ENCODE data around the gene EXOC4. TPM values are rescaled to one million over a fixed set of nuclear protein-coding genes. Genes with fewer than 3 reads are reported as not detected.

Gene EXOC4
- total RNA-seq, 2 donors from 2014 or later, result 106 to 115 TPM

GRCh38 chr7:133664528-133664927 lies 411.6 kb downstream of the EXOC4 start:
- H3K4me1 ChIP-seq (ENCODE audit: control insufficient read depth, insufficient read depth, low read length), result no peaks in the 10 kb centered on the region
- H3K4me1 Mint-ChIP-seq, result peaks cover 15% of the 10 kb centered on the region
- no peaks in the 10 kb centered on the region for H3K9me3 Mint-ChIP-seq
- H3K4me3 Mint-ChIP-seq, result no peak overlapping the region
- H3K4me3 ChIP-seq (ENCODE audit: low read length), result no peak overlapping the region
- no peak for TF ChIP-seq CTCF (conservative IDR thresholded peaks at IDR 0.05)
- H3K36me3 ChIP-seq (ENCODE audit: control insufficient read depth, insufficient read depth, low read length), result no peaks in the 10 kb centered on the region
- no peak overlapping the region for H3K27ac ChIP-seq (ENCODE audit: low read depth, low read length)
- no peaks in the 10 kb centered on the region for H3K36me3 Mint-ChIP-seq (ENCODE audit: low read depth)
- H3K9me3 ChIP-seq (ENCODE audit: control insufficient read depth, low read length), result no peaks in the 10 kb centered on the region
- H3K27me3 Mint-ChIP-seq (ENCODE audit: insufficient read depth), result no peaks in the 10 kb centered on the region
- no peak for DNase-seq
- no peaks in the 10 kb centered on the region for H3K27me3 ChIP-seq (ENCODE audit: control insufficient read depth, insufficient read depth, low read length, poor library complexity, severe bottlenecking)
- H3K9ac ChIP-seq (ENCODE audit: extremely low read depth, low read length, poor library complexity, severe bottlenecking), result no peak overlapping the region
- no peak overlapping the region for H3K27ac Mint-ChIP-seq

- Histone ChIP-seq H3K4me3 (ENCODE audit: low read length) (no peak overlapping the region), H3K9ac (ENCODE audit: extremely low read depth, low read length, poor library complexity, severe bottlenecking) (no peak overlapping the region), H3K9me3 (ENCODE audit: control insufficient read depth, low read length) (no peaks in the 10 kb centered on the region), H3K27me3 (ENCODE audit: control insufficient read depth, insufficient read depth, low read length, poor library complexity, severe bottlenecking) (no peaks in the 10 kb centered on the region), H3K27ac (ENCODE audit: low read depth, low read length) (no peak overlapping the region), H3K4me1 (ENCODE audit: control insufficient read depth, insufficient read depth, low read length) (peaks cover 2% of the 10 kb centered on the region), H3K36me3 (ENCODE audit: control insufficient read depth, insufficient read depth, low read length) (no peaks in the 10 kb centered on the region)
- Mint-ChIP-seq H3K4me3 (no peak overlapping the region), H3K27ac (no peak overlapping the region), H3K36me3 (ENCODE audit: low read depth) (peaks cover 6% of the 10 kb centered on the region), H3K9me3 (no peaks in the 10 kb centered on the region), H3K27me3 (ENCODE audit: insufficient read depth) (no peaks in the 10 kb centered on the region), H3K4me1 (peaks cover 26% of the 10 kb centered on the region)
- no peak for TF ChIP-seq CTCF (conservative IDR thresholded peaks at IDR 0.05)
- WGBS, 2 experiments (ENCODE audit: insufficient coverage in 1 of 2, insufficient read length in 1 of 2), result 92% methylated on average over 4 of the region's 4 CpGs; no CpG with 5 or more reads in 1 of the 2 experiments
- DNase-seq, result no peak
These were observed 415.6 kb downstream of the EXOC4 start for GRCh38 chr7:133668296-133669060.

GRCh38 chr7:133669061-133669455 lies 416.2 kb downstream of the EXOC4 start:
- WGBS, 2 experiments (ENCODE audit: insufficient coverage in 1 of 2, insufficient read length in 1 of 2), result 79 to 100% methylated on average over 1 to 6 of the region's 6 CpGs
- H3K27ac ChIP-seq (ENCODE audit: low read depth, low read length), result no peak overlapping the region
- Mint-ChIP-seq H3K27ac (no peak overlapping the region), H3K36me3 (ENCODE audit: low read depth) (peaks cover 6% of the 10 kb centered on the region), H3K4me3 (no peak overlapping the region), H3K4me1 (peaks cover 27% of the 10 kb centered on the region), H3K9me3 (no peaks in the 10 kb centered on the region), H3K27me3 (ENCODE audit: insufficient read depth) (no peaks in the 10 kb centered on the region)
- no peak for DNase-seq
- no peak overlapping the region for H3K9ac ChIP-seq (ENCODE audit: extremely low read depth, low read length, poor library complexity, severe bottlenecking)
- TF ChIP-seq CTCF (conservative IDR thresholded peaks at IDR 0.05), result no peak
- no peaks in the 10 kb centered on the region for H3K27me3 ChIP-seq (ENCODE audit: control insufficient read depth, insufficient read depth, low read length, poor library complexity, severe bottlenecking)
- H3K4me3 ChIP-seq (ENCODE audit: low read length), result no peak overlapping the region
- peaks cover 2% of the 10 kb centered on the region for H3K4me1 ChIP-seq (ENCODE audit: control insufficient read depth, insufficient read depth, low read length)
- H3K9me3 ChIP-seq (ENCODE audit: control insufficient read depth, low read length), result no peaks in the 10 kb centered on the region
- no peaks in the 10 kb centered on the region for H3K36me3 ChIP-seq (ENCODE audit: control insufficient read depth, insufficient read depth, low read length)
